SHP77 (cell line): ENCODE data around the gene ANKRD18B.
"Not testable (repeated sequence)": the region's sequence is repeated elsewhere in the genome, so short reads cannot be mapped to it uniquely, and the experiment has no call there.

Experiments used
- DNase-seq, 2 experiments: peaks; one replicate each; lab custom pipeline; 2025; lab: John Stamatoyannopoulos, UW

Gene ANKRD18B

DNA sequence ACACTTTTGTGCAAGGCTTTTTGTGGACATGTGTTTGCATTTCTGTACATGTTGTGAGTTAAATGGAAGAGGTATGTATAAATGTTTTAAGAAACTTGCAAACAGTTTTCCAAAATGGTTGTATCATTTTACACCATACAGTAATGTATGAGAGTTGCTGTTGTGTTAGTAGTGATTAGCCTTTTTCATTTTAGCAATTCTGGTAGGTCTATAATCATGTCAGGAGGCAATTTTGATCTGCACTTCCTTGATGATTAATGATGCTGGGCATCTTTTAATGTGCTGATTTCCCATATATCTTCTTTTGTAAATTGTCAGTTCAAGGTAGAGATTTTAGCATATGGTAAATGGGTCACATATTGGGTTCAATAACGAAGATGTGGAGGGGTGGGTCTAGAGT, 87.3 kb downstream of the ANKRD18B start:
- no peak for DNase-seq

DNA sequence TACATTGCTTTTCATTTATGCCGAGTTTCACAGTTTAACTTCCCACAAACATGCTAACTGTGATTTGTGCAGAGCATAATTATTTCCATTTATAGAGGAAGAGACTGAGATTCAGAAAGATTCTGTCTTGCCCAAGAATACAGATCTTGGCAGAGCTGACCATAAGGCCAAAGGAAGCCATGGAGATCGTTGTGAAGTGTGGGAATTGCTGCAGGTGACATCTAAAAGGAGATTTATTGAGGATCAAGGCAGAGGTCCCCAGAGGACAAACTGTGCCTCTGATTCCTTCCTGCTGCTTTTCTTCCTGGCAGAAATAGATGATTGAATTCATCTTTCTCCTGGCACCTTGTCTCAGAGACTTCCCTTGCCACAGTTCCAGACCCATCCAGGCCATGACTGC, 88.4 kb downstream of the ANKRD18B start:
- not testable (repeated sequence) for DNase-seq

DNA sequence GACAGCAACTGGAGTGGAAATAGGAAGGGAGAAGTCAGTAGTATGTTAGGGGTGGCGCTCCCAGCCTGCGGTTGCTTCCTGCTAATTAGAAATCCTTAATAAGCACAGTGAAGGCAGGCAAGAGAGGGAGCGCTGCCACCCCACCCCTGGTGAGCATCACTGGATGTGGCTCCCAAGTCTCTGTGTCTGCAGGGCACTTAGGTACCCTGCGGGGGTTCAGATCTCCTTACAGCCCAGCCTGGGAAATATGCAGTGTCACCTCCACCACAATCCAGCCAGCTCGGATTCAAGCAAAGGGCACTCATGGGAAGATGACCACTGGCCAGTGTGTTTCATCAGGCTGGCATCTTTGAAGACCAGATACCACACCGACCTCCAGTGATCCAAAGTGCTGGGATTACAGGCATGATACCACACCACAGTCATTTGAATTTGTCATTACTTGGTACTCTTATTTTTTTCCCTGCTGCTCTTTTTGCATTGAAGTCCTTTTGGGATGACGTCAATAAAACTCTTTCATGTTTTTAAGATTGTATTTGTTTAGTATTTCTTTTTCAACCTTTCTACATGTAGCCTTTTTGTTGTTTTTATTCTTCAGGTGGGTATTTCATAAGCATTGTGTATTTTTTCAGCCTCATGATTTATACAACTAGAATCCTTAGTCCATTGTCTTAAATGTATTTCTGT, 90.1 kb downstream of the ANKRD18B start:
- no peak for DNase-seq

DNA sequence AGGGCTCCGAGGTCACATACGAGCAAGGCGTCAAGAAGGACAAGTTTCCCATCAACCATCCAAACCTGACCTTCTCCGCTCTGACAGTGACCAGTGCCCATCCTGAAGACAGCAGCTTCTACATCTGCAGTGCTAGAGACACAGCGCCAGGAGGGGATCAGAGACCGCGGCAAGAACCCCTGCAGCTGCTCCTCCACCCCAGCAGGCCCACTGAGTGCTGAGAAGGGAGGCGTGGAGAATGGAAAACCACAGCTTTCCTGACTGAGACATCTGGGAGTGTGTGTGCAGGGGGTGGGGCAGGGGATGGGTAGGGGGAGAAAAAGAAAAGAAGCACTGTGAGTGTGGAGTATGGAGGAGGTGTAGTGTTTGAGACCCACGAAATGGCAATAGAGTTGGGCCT, 94.3 kb downstream of the ANKRD18B start:
- DNase-seq = not testable (repeated sequence)

DNA sequence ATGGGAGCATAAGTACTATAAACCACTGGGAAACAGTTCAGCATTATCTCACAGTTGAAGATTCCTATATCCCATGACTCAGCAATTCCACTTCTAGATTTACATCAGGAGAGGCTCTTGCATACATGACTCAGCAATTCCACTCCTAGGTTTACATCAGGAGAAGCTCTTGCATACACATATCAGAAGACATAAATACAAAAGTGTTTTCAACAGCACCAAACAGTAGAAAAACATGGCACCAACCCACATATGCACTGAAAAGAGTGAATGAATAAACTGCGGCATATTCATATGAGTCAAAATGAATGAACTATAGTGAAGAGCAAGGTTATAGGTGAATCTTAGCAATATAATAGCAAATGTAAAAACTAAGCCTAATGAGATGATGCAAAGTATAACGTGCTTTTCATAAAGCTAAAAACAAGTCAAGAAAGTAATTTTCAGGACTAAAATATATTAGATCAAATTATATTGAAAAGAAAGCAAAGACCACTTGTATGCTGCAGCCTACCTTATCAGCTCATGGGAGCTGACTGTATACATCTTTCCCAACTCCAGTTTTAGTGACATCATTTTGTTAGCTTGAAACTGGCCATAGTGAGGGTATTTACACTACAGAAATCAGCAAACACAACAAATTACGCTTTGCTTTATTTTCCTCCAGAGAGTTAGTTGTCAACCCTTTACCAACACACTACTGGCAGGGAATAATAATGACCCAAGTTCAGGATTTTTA, 95.8 kb downstream of the ANKRD18B start:
- DNase-seq = peak in 1 of 2 experiments; percentile 28

DNA sequence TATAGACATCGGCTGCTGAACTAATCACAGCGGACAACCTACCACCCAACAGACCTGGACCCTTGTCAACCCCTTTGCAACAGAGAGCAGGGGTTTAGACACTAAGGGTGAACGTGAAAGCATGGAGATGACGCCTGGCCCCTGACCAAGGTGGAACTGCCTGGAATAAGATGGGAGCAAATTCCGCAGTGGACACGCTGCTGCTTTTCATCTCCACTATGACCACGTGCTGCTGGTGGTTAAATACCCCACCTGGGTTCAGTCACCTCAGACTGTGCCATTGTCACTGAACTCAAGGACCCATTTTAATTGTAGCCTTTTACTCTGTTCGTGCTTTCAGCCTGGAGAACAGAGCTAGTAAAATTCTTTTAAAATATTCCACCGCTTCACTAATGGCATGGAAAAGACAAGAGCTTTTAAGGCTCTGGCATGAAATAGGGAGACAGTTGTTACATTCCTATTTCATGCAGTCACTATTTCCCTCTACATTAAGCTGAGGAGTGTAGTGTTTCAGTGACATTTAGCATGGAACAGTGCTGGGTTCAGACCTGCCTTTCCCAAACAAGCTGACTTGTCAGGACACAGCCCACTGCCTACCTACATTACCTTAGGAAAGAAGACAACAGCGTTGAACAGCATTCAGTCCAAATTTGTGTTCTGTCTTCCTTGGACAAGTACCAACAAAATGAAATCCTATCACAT, 96.8 kb downstream of the ANKRD18B start:
- no peak for DNase-seq
